Prostate gland (tissue), 2 donors: ENCODE data around the gene MORC1. TPM values are rescaled to one million over a fixed set of nuclear protein-coding genes. Genes with fewer than 3 reads are reported as not detected.

Source experiments
- DNase-seq: peaks from one replicate; pipeline ENCODE4 v3.0.0-alpha.2; 2019; ENCODE audit warnings: low spot score
- H3K27ac ChIP-seq, 2 donors: fragments of 200-600 bp; sonication (generic); 2 replicates each; pipeline ENCODE4 v1.5.1; 2017 to 2019
- H3K27me3 ChIP-seq: fragments of 200-600 bp; sonication (generic); replicated peaks from 2 replicates; pipeline ENCODE4 v1.5.1; 2019; ENCODE audit not compliant: insufficient read depth
- H3K36me3 ChIP-seq, 2 donors: fragments of 200-600 bp; sonication (generic); 1 replicate in 1 of 2; 2 replicates in 1 of 2; pipeline versions ENCODE4 v1.5.1 to v1.8.1; 2017 to 2019
- H3K4me1 ChIP-seq: fragments of 200-600 bp; sonication (generic); replicated peaks from 2 replicates; pipeline ENCODE4 v1.5.1; 2019
- H3K4me3 ChIP-seq, 2 donors: fragments of 200-600 bp; sonication (generic); 2 replicates each; pipeline ENCODE4 v1.5.1; 2017 to 2019
- H3K9me3 ChIP-seq: fragments of 200-600 bp; sonication (generic); 2 replicates; pipeline ENCODE4 v1.5.1; 2017
- POLR2A ChIP-seq: fragments of 450-650 bp; IDR thresholded peaks from one replicate; pipeline ENCODE4 v1.6.1; 2016; ENCODE audit warnings: antibody characterized with exemption, mild to moderate bottlenecking
- POLR2AphosphoS5 ChIP-seq: sonication (generic); formaldehyde crosslinking; IDR thresholded peaks from one replicate; pipeline ENCODE4 v1.6.1; 2017; ENCODE audit warnings: antibody characterized with exemption
- WGBS: methylation state at CpG from one replicate; pipeline ENCODE4 v1.1.5; 2018; 5-methylcytosine and 5-hydroxymethylcytosine counted together
- intact Hi-C: fragments of 100-400 bp; cut with DNase I; formaldehyde crosslinking; loops from one replicate; pipeline ENCODE4 v1.14.2; 2022
- total RNA-seq, 2 donors: library from RNA; depleted of rRNA; stranded (reverse); fragments of >200 nt; gene quantifications; one replicate each; pipeline ENCODE4 v1.1.0, GENCODE V29; 2016
- TF ChIP-seq, protein P1 (sequence below), 4 experiments: fragments of 200-600 bp in 2 of 4; fragments of 450-650 bp in 2 of 4; sonication (generic) in 2 of 4; IDR thresholded peaks; 1 replicate in 3 of 4; 2 replicates in 1 of 4; pipeline ENCODE4 v1.5.1; 2016 to 2019; ENCODE audit warnings: antibody characterized with exemption in 4 of 4, mild to moderate bottlenecking in 2 of 4, moderate library complexity in 2 of 4

Gene MORC1
- total RNA-seq, 2 donors from 2014 or later: 6.6 TPM; not detected in 1

GRCh38 chr3:108973019-108973418 is 144.9 kb downstream of the MORC1 start:
- DNase-seq: no peak
- Histone ChIP-seq H3K27me3 (no peaks in the 10 kb centered on the region), H3K36me3 (no peaks in the 10 kb centered on the region), H3K4me3 (no peak overlapping the region), H3K9me3 (no peaks in the 10 kb centered on the region), H3K4me1 (no peaks in the 10 kb centered on the region), H3K27ac (no peak overlapping the region)
- TF ChIP-seq POLR2A (no peak), POLR2AphosphoS5 (no peak)
- TF ChIP-seq, protein P1, sequence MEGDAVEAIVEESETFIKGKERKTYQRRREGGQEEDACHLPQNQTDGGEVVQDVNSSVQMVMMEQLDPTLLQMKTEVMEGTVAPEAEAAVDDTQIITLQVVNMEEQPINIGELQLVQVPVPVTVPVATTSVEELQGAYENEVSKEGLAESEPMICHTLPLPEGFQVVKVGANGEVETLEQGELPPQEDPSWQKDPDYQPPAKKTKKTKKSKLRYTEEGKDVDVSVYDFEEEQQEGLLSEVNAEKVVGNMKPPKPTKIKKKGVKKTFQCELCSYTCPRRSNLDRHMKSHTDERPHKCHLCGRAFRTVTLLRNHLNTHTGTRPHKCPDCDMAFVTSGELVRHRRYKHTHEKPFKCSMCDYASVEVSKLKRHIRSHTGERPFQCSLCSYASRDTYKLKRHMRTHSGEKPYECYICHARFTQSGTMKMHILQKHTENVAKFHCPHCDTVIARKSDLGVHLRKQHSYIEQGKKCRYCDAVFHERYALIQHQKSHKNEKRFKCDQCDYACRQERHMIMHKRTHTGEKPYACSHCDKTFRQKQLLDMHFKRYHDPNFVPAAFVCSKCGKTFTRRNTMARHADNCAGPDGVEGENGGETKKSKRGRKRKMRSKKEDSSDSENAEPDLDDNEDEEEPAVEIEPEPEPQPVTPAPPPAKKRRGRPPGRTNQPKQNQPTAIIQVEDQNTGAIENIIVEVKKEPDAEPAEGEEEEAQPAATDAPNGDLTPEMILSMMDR (IDR thresholded peaks at IDR 0.05): no peak
- intact Hi-C loops: no loop called here
- 54% methylated on average over 1 of the region's 1 CpG for WGBS

- 54% methylated on average over 3 of the region's 3 CpGs for WGBS
- Histone ChIP-seq H3K27ac (no peak overlapping the region), H3K4me1 (no peaks in the 10 kb centered on the region), H3K4me3 (no peak overlapping the region), H3K36me3 (no peaks in the 10 kb centered on the region), H3K9me3 (no peaks in the 10 kb centered on the region), H3K27me3 (no peaks in the 10 kb centered on the region)
- intact Hi-C loops: no loop called here
- DNase-seq: no peak
- TF ChIP-seq, protein P1 (IDR thresholded peaks at IDR 0.05): no peak
Measured at GRCh38 chr3:108972482-108972881, 145.5 kb downstream of the MORC1 start.

GRCh38 chr3:108970561-108970960 is 147.4 kb downstream of the MORC1 start:
- no peak overlapping the region for H3K4me3 ChIP-seq
- H3K27ac ChIP-seq: no peak overlapping the region
- H3K9me3 ChIP-seq: no peaks in the 10 kb centered on the region
- intact Hi-C loops: no loop called here
- no peaks in the 10 kb centered on the region for H3K36me3 ChIP-seq
- WGBS: 63% methylated on average over 3 of the region's 3 CpGs
- no peaks in the 10 kb centered on the region for H3K27me3 ChIP-seq
- no peak for DNase-seq
- no peaks in the 10 kb centered on the region for H3K4me1 ChIP-seq
- no peak for TF ChIP-seq POLR2A
- TF ChIP-seq, protein P1 (IDR thresholded peaks at IDR 0.05): no peak
- TF ChIP-seq POLR2AphosphoS5: no peak

- WGBS: 84% methylated on average over 3 of the region's 3 CpGs
- Histone ChIP-seq H3K4me3 (no peak overlapping the region), H3K27ac (no peak overlapping the region), H3K36me3 (no peaks in the 10 kb centered on the region), H3K27me3 (no peaks in the 10 kb centered on the region), H3K9me3 (no peaks in the 10 kb centered on the region), H3K4me1 (no peaks in the 10 kb centered on the region)
- no peak for DNase-seq
- TF ChIP-seq, protein P1 (IDR thresholded peaks at IDR 0.05): no peak
- TF ChIP-seq POLR2AphosphoS5 (no peak), POLR2A (no peak)
- intact Hi-C loops: no loop called here
Measured at GRCh38 chr3:108966773-108967172, 151.2 kb downstream of the MORC1 start.

DNA sequence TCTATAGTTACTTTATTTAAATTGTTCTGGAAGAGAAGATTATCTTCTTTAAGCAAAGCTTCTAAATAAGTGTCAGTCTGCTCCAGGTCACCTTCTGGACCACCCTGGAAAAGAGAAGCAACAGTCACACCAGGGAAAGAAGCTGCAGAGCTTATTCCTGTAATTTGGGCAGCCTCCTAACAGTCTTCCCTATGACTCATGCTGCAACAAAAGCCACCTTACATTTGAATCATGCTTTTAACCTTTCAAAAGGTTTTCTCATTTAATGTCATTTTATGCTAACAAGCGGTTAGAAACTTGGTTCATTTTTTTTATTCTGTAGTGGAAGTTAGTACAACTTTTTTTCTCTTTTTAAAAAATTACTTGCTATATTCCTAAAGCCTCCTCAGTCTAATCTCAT is 158.9 kb downstream of the MORC1 start:
- 79% methylated on average over 1 of the region's 1 CpG for WGBS
- TF ChIP-seq, protein P1 (IDR thresholded peaks at IDR 0.05): no peak
- TF ChIP-seq POLR2A: no peak
- no peak for TF ChIP-seq POLR2AphosphoS5

More for the DNA sequence above, 158.9 kb downstream of the MORC1 start:
- no peaks in the 10 kb centered on the region for H3K9me3 ChIP-seq
- H3K4me1 ChIP-seq: no peaks in the 10 kb centered on the region
- intact Hi-C loops: no loop called here
- no peaks in the 10 kb centered on the region for H3K36me3 ChIP-seq
- no peak for DNase-seq
- H3K27ac ChIP-seq: no peak overlapping the region
- H3K27me3 ChIP-seq: no peaks in the 10 kb centered on the region
- no peak overlapping the region for H3K4me3 ChIP-seq
